Common myeloid progenitor, CD34-positive (primary cell): ENCODE measurements around the gene RALBP1.
"Not testable (repeated sequence)": the region's sequence is repeated elsewhere in the genome, so short reads cannot be mapped to it uniquely, and the experiment has no call there.

Source experiments
- CTCF ChIA-PET: fragments of 350-600 bp; sonication (Branson Sonifier 250); formaldehyde crosslinking; loops from one replicate; lab custom pipeline; 2021; ENCODE audit warnings: antibody characterized with exemption; lab: Charles Lee
- POLR2A ChIA-PET: fragments of 350-600 bp; sonication (Branson Sonifier 250); formaldehyde crosslinking; loops from one replicate; lab custom pipeline; 2021; ENCODE audit warnings: antibody characterized with exemption; lab: Charles Lee
- DNase-seq, 3 donors: peaks; one replicate each; pipeline versions ENCODE4 v3.0.0 to v3.0.0-alpha.2; 2013
- H3K27ac ChIP-seq, 2 experiments: 1 replicate in 1 of 2; 2 replicates in 1 of 2; pipeline ENCODE4 v1.7.0; 2013; ENCODE audit warnings: inconsistent platforms in 2 of 2, low read length in 2 of 2, mild to moderate bottlenecking in 2 of 2, low read depth in 1 of 2, moderate library complexity in 1 of 2; ENCODE audit not compliant: severe bottlenecking in 2 of 2, insufficient read depth in 1 of 2, poor library complexity in 1 of 2
- H3K27me3 ChIP-seq, 5 experiments: replicated peaks in 2 of 5; 1 replicate in 3 of 5; 2 replicates in 2 of 5; pipeline versions ENCODE4 v1.6.1 to v1.7.0; 2013; ENCODE audit warnings: low read length in 4 of 5, mild to moderate bottlenecking in 2 of 5, moderate library complexity in 2 of 5, inconsistent platforms in 1 of 5; ENCODE audit not compliant: insufficient read depth in 5 of 5, control insufficient read depth in 4 of 5
- H3K36me3 ChIP-seq, 4 experiments: 1 replicate in 2 of 4; 2 replicates in 2 of 4; pipeline versions ENCODE4 v1.6.1 to v1.7.0; 2013; ENCODE audit warnings: low read length in 3 of 4, control low read depth in 1 of 4, mild to moderate bottlenecking in 1 of 4; ENCODE audit not compliant: control insufficient read depth in 4 of 4, insufficient read depth in 4 of 4
- H3K4me1 ChIP-seq, 4 experiments: 1 replicate in 3 of 4; 2 replicates in 1 of 4; pipeline versions ENCODE4 v1.6.1 to v1.7.1; 2013; ENCODE audit warnings: low read length in 3 of 4, mild to moderate bottlenecking in 3 of 4, control low read depth in 1 of 4, inconsistent platforms in 1 of 4, moderate library complexity in 1 of 4; ENCODE audit not compliant: control insufficient read depth in 4 of 4, insufficient read depth in 4 of 4; ENCODE audit errors: control extremely low read depth in 1 of 4
- H3K4me3 ChIP-seq, 7 experiments: 1 replicate in 4 of 7; 2 replicates in 3 of 7; pipeline versions ENCODE4 v1.5.1 to v1.7.0; 2013; ENCODE audit warnings: mild to moderate bottlenecking in 7 of 7, low read length in 6 of 7, moderate library complexity in 6 of 7, inconsistent platforms in 2 of 7, low read depth in 2 of 7, control low read depth in 1 of 7; ENCODE audit not compliant: insufficient read depth in 4 of 7, control insufficient read depth in 1 of 7; ENCODE audit errors: extremely low read depth in 1 of 7
- H3K9me3 ChIP-seq, 5 experiments: 1 replicate in 4 of 5; 2 replicates in 1 of 5; pipeline versions ENCODE4 v1.6.1 to v1.7.1; 2013; ENCODE audit warnings: low read length in 4 of 5, mild to moderate bottlenecking in 2 of 5, inconsistent platforms in 1 of 5, low read depth in 1 of 5, moderate library complexity in 1 of 5; ENCODE audit not compliant: control insufficient read depth in 4 of 5, insufficient read depth in 2 of 5; ENCODE audit errors: control extremely low read depth in 1 of 5
- WGBS: methylation state at CpG from one replicate; pipeline ENCODE4 v1.1.5; 2013; ENCODE audit not compliant: insufficient coverage; 5-methylcytosine and 5-hydroxymethylcytosine counted together

The RALBP1 gene

GRCh38 chr18:9437672-9438071, 37.6 kb upstream of the RALBP1 start:
- CTCF ChIA-PET = interaction anchor here (1.2 kb wide), 1 partner anchor 11 kb away, joined by 5 read pairs; no protein-coding TSS in a partner anchor
- Histone ChIP-seq H3K27ac (no peak overlapping the region), H3K36me3 (no peaks in the 10 kb centered on the region), H3K4me3 (no peak overlapping the region), H3K4me1 (peaks cover 0 to 43% (median 24%) of the 10 kb centered on the region in 4 experiments), H3K9me3 (peaks cover 0 to 2% (median 0%) of the 10 kb centered on the region in 5 experiments), H3K27me3 (no peaks in the 10 kb centered on the region)
- POLR2A ChIA-PET = no interaction called here
- WGBS = 97% methylated on average over 3 of the region's 4 CpGs
- no peak for DNase-seq

- peaks cover 0 to 16% (median 7%) of the 10 kb centered on the region in 4 experiments for H3K4me1 ChIP-seq
- ChIA-PET CTCF (no interaction called here), POLR2A (no interaction called here)
- no peak overlapping the region for H3K27ac ChIP-seq
- no peak overlapping the region for H3K4me3 ChIP-seq
- no peaks in the 10 kb centered on the region for H3K27me3 ChIP-seq
- peaks cover 0 to 1% (median 0%) of the 10 kb centered on the region in 5 experiments for H3K9me3 ChIP-seq
- 100% methylated on average over 1 of the region's 3 CpGs for WGBS
- DNase-seq = no peak
- H3K36me3 ChIP-seq = no peaks in the 10 kb centered on the region
Measured at GRCh38 chr18:9441061-9441460, 34.3 kb upstream of the RALBP1 start.

GRCh38 chr18:9444549-9444948, 30.8 kb upstream of the RALBP1 start:
- no peak for DNase-seq
- Histone ChIP-seq H3K4me1 (no peaks in the 10 kb centered on the region), H3K4me3 (no peak overlapping the region), H3K27me3 (no peaks in the 10 kb centered on the region), H3K9me3 (peaks cover 0 to 12% (median 8%) of the 10 kb centered on the region in 5 experiments), H3K27ac (no peak overlapping the region), H3K36me3 (no peaks in the 10 kb centered on the region)
- ChIA-PET POLR2A (interaction anchor here (0.6 kb wide), 1 partner anchor 148 kb away, joined by 4 read pairs; no protein-coding TSS in a partner anchor), CTCF (interaction anchor here (0.6 kb wide), 1 partner anchor 549 kb away, joined by 4 read pairs; no protein-coding TSS in a partner anchor)
- WGBS = no CpG with 5 or more reads among the region's 3 CpGs

- DNase-seq = no peak
- no peak overlapping the region for H3K27ac ChIP-seq
- H3K4me3 ChIP-seq = no peak overlapping the region
- H3K27me3 ChIP-seq = no peaks in the 10 kb centered on the region
- no peaks in the 10 kb centered on the region for H3K36me3 ChIP-seq
- ChIA-PET CTCF (no interaction called here), POLR2A (no interaction called here)
- WGBS = 99% methylated on average over 5 of the region's 5 CpGs
- no peaks in the 10 kb centered on the region for H3K4me1 ChIP-seq
- H3K9me3 ChIP-seq = peaks cover 0 to 12% (median 8%) of the 10 kb centered on the region in 5 experiments
Measured at GRCh38 chr18:9446839-9447238, 28.5 kb upstream of the RALBP1 start.

GRCh38 chr18:9447334-9447733, 28.0 kb upstream of the RALBP1 start:
- Histone ChIP-seq H3K27me3 (no peaks in the 10 kb centered on the region), H3K4me3 (no peak overlapping the region), H3K27ac (no peak overlapping the region), H3K9me3 (peaks cover 0 to 12% (median 8%) of the 10 kb centered on the region in 5 experiments), H3K4me1 (no peaks in the 10 kb centered on the region), H3K36me3 (no peaks in the 10 kb centered on the region)
- ChIA-PET CTCF (interaction anchor here (0.9 kb wide), 1 partner anchor 12 kb away, joined by 4 read pairs; no protein-coding TSS in a partner anchor), POLR2A (no interaction called here)
- DNase-seq = no peak
- WGBS = 100% methylated on average over 1 of the region's 7 CpGs

- WGBS = 90% methylated on average over 11 of the region's 12 CpGs
- DNase-seq = no peak
- CTCF ChIA-PET = interaction anchor here (0.8 to 1.3 kb wide), 5 partner anchors 14 to 384 kb away, joined by 3 to 4 read pairs (median 3); no protein-coding TSS in a partner anchor
Measured at GRCh38 chr18:9449600-9450414, 25.5 kb upstream of the RALBP1 start.

GRCh38 chr18:9450920-9451319, 24.4 kb upstream of the RALBP1 start:
- H3K4me3 ChIP-seq, H3K27me3 ChIP-seq, H3K4me1 ChIP-seq, DNase-seq, H3K36me3 ChIP-seq, POLR2A ChIA-PET, H3K27ac ChIP-seq: not testable (repeated sequence)
- peaks cover 0 to 19% (median 13%) of the 10 kb centered on the region in 5 experiments for H3K9me3 ChIP-seq
- WGBS = 98% methylated on average over 5 of the region's 7 CpGs
- CTCF ChIA-PET = interaction anchor here (1.3 kb wide), 1 partner anchor 42 kb away, joined by 4 read pairs; no protein-coding TSS in a partner anchor

More at GRCh38 chr18:9449600-9450414, 25.5 kb upstream of the RALBP1 start:
- no peaks in the 10 kb centered on the region for H3K36me3 ChIP-seq
- POLR2A ChIA-PET = no interaction called here
- H3K4me1 ChIP-seq = no peaks in the 10 kb centered on the region
- H3K27me3 ChIP-seq = no peaks in the 10 kb centered on the region
- H3K9me3 ChIP-seq = peaks cover 0 to 12% (median 8%) of the 10 kb centered on the region in 5 experiments
- no peak overlapping the region for H3K27ac ChIP-seq
- H3K4me3 ChIP-seq = no peak overlapping the region
